HepG2 (cell line): ENCODE data around the gene KRTCAP2. TPM values are rescaled to one million over a fixed set of nuclear protein-coding genes. Genes with fewer than 3 reads are reported as not detected.
A peak's percentile ranks its signal among the peaks of the same experiment; 100 is the strongest.

Experiments used
- AGO1 ChIP-seq: fragments of 200-400 bp; formaldehyde crosslinking; IDR thresholded peaks from 2 replicates; pipeline ENCODE4 v1.6.1; 2017; ENCODE audit warnings: mild to moderate bottlenecking, low read depth, low read length, moderate library complexity; ENCODE audit not compliant: poor library complexity, severe bottlenecking
- PPARG ChIP-seq: conservative IDR thresholded peaks from 2 replicates; pipeline ENCODE4 v1.6.1; 2016; ENCODE audit warnings: missing biosample characterization, missing genetic modification reagents
- SPEN ChIP-seq: sonication (generic); formaldehyde crosslinking; IDR thresholded peaks from 2 replicates; pipeline ENCODE4 v1.5.1; 2020; ENCODE audit warnings: low read depth, mild to moderate bottlenecking, missing genetic modification reagents
- STAT5B ChIP-seq: sonication (generic); formaldehyde crosslinking; IDR thresholded peaks from 2 replicates; pipeline ENCODE4 v1.4.0; 2020; ENCODE audit warnings: missing genetic modification reagents
- XBP1 ChIP-seq: sonication (generic); formaldehyde crosslinking; IDR thresholded peaks from 2 replicates; pipeline ENCODE4 v1.5.0; 2020; ENCODE audit warnings: missing genetic modification reagents
- ZFX ChIP-seq: sonication (generic); formaldehyde crosslinking; IDR thresholded peaks from 2 replicates; pipeline ENCODE4 v1.4.0; 2020; ENCODE audit warnings: mild to moderate bottlenecking, low read depth, missing genetic modification reagents, moderate library complexity
- ZNF484 ChIP-seq: sonication (generic); formaldehyde crosslinking; IDR thresholded peaks from 2 replicates; pipeline ENCODE4 v1.5.1; 2020; ENCODE audit warnings: mild to moderate bottlenecking, low read depth, missing genetic modification reagents, borderline replicate concordance
- ZNF773 ChIP-seq: sonication (generic); formaldehyde crosslinking; IDR thresholded peaks from 2 replicates; pipeline ENCODE4 v1.4.0; 2020; ENCODE audit warnings: missing genetic modification reagents, borderline replicate concordance
- polyA plus RNA-seq, 8 experiments: library from polyadenylated mRNA; depleted of rRNA in 3 of 8; stranded (reverse) in 7 of 8; unstranded in 1 of 8; fragments of >200 nt; fragmentation: Illumina TruSeq in 4 of 8; extraction: Trizol in 4 of 8; gene quantifications; 2 replicates each; pipeline versions ENCODE4 v1.2.1 to v1.2.3, GENCODE V29; 2011 to 2016; ENCODE audit warnings: low read depth in 4 of 8, missing spikeins in 1 of 8, mixed read lengths in 1 of 8; ENCODE audit not compliant: insufficient read depth in 1 of 8
- total RNA-seq, 5 experiments: library from RNA; depleted of rRNA; stranded (reverse); fragments of >200 nt; fragmentation: Illumina TruSeq; extraction: Trizol; gene quantifications; 2 replicates each; pipeline ENCODE4 v1.2.3, GENCODE V29; 2016; ENCODE audit warnings: low read depth in 1 of 5
- TF ChIP-seq, protein P1 (sequence below): sonication (generic); formaldehyde crosslinking; conservative IDR thresholded peaks from 2 replicates; pipeline ENCODE4 v1.4.0; 2020; ENCODE audit warnings: missing genetic modification reagents
- TF ChIP-seq, protein P2 (sequence below): sonication (generic); formaldehyde crosslinking; IDR thresholded peaks from 2 replicates; pipeline ENCODE4 v1.5.0; 2020; ENCODE audit warnings: mild to moderate bottlenecking, missing genetic modification reagents
- TF ChIP-seq, protein P3 (sequence below): sonication (generic); formaldehyde crosslinking; IDR thresholded peaks from 2 replicates; pipeline ENCODE4 v1.4.0; 2020; ENCODE audit warnings: missing genetic modification reagents, borderline replicate concordance
- TF ChIP-seq, protein P4 (sequence below): sonication (generic); formaldehyde crosslinking; IDR thresholded peaks from 2 replicates; pipeline ENCODE4 v1.4.0; 2020; ENCODE audit warnings: missing genetic modification reagents
- TF ChIP-seq, protein P5 (sequence below): sonication (generic); formaldehyde crosslinking; IDR thresholded peaks from 2 replicates; pipeline ENCODE4 v1.4.0; 2020; ENCODE audit warnings: mild to moderate bottlenecking, missing genetic modification reagents, borderline replicate concordance

The KRTCAP2 gene
- total and polyA plus RNA-seq, 2 of the 13 experiments (the other 11 are each of a cell fraction or from before 2014, with no cell fraction given): 77.3 to 79.4 TPM

DNA sequence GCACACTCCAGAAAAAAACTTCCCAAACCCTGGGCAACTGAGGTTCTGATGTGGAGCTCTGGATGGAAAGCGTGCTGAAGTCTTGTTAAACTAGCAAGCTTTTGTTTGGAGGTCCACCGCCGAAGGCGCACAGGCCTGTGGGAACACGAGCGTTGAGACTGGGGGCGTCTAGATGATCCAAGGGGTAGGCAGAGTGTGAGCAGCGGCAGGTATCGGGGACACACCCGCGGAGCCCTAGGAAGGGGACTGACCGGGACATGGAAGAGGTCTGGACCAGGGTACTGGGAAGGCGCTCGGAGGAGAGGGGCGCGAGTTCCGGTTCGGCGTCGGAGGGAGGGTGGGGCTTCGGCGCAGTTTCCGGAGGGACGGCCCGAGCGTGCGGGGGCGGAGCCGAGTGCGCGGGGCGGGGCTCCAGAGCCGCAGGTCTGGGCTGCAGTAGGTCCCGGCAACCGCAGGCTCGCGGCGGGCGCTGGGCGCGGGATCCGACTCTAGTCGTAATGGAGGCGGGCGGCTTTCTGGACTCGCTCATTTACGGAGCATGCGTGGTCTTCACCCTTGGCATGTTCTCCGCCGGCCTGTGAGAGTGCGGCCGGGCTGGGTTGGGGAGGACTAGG is 37.6 kb downstream of the KRTCAP2 start, which contains the start of gene SLC50A1 (continued):
- no peak for TF ChIP-seq ZNF484 (CRISPR knock-in tag)
- 0 out of 2 replicates have a peak, but pooled peaks have one; percentile 24 for TF ChIP-seq PPARG (CRISPR knock-in tag)
- TF ChIP-seq STAT5B (CRISPR knock-in tag): no peak
- peak; percentile 64; the same call in 1 of the 2 replicates for TF ChIP-seq ZFX (CRISPR knock-in tag)
- no peak; the same call in 1 of the 2 replicates for TF ChIP-seq SPEN (CRISPR knock-in tag)
- TF ChIP-seq, protein P1, sequence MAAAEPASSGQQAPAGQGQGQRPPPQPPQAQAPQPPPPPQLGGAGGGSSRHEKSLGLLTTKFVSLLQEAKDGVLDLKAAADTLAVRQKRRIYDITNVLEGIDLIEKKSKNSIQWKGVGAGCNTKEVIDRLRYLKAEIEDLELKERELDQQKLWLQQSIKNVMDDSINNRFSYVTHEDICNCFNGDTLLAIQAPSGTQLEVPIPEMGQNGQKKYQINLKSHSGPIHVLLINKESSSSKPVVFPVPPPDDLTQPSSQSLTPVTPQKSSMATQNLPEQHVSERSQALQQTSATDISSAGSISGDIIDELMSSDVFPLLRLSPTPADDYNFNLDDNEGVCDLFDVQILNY: 0 out of 2 replicates have a peak, but pooled peaks have one; percentile 31
- peak; percentile 100 for TF ChIP-seq AGO1
- TF ChIP-seq, protein P2, sequence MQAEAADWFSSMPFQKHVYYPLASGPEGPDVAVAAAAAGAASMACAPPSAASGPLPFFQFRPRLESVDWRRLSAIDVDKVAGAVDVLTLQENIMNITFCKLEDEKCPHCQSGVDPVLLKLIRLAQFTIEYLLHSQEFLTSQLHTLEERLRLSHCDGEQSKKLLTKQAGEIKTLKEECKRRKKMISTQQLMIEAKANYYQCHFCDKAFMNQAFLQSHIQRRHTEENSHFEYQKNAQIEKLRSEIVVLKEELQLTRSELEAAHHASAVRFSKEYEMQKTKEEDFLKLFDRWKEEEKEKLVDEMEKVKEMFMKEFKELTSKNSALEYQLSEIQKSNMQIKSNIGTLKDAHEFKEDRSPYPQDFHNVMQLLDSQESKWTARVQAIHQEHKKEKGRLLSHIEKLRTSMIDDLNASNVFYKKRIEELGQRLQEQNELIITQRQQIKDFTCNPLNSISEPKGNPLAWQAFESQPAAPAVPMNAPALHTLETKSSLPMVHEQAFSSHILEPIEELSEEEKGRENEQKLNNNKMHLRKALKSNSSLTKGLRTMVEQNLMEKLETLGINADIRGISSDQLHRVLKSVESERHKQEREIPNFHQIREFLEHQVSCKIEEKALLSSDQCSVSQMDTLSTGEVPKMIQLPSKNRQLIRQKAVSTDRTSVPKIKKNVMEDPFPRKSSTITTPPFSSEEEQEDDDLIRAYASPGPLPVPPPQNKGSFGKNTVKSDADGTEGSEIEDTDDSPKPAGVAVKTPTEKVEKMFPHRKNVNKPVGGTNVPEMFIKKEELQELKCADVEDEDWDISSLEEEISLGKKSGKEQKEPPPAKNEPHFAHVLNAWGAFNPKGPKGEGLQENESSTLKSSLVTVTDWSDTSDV (CRISPR knock-in tag): no peak; the same call in 1 of the 2 replicates
- 0 out of 2 replicates have a peak, but pooled peaks have one; percentile 15 for TF ChIP-seq ZNF773 (CRISPR knock-in tag)
- peak; percentile 8 for TF ChIP-seq XBP1 (CRISPR knock-in tag)
- TF ChIP-seq, protein P3, sequence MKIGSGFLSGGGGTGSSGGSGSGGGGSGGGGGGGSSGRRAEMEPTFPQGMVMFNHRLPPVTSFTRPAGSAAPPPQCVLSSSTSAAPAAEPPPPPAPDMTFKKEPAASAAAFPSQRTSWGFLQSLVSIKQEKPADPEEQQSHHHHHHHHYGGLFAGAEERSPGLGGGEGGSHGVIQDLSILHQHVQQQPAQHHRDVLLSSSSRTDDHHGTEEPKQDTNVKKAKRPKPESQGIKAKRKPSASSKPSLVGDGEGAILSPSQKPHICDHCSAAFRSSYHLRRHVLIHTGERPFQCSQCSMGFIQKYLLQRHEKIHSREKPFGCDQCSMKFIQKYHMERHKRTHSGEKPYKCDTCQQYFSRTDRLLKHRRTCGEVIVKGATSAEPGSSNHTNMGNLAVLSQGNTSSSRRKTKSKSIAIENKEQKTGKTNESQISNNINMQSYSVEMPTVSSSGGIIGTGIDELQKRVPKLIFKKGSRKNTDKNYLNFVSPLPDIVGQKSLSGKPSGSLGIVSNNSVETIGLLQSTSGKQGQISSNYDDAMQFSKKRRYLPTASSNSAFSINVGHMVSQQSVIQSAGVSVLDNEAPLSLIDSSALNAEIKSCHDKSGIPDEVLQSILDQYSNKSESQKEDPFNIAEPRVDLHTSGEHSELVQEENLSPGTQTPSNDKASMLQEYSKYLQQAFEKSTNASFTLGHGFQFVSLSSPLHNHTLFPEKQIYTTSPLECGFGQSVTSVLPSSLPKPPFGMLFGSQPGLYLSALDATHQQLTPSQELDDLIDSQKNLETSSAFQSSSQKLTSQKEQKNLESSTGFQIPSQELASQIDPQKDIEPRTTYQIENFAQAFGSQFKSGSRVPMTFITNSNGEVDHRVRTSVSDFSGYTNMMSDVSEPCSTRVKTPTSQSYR (CRISPR knock-in tag): no peak
- TF ChIP-seq, protein P4, sequence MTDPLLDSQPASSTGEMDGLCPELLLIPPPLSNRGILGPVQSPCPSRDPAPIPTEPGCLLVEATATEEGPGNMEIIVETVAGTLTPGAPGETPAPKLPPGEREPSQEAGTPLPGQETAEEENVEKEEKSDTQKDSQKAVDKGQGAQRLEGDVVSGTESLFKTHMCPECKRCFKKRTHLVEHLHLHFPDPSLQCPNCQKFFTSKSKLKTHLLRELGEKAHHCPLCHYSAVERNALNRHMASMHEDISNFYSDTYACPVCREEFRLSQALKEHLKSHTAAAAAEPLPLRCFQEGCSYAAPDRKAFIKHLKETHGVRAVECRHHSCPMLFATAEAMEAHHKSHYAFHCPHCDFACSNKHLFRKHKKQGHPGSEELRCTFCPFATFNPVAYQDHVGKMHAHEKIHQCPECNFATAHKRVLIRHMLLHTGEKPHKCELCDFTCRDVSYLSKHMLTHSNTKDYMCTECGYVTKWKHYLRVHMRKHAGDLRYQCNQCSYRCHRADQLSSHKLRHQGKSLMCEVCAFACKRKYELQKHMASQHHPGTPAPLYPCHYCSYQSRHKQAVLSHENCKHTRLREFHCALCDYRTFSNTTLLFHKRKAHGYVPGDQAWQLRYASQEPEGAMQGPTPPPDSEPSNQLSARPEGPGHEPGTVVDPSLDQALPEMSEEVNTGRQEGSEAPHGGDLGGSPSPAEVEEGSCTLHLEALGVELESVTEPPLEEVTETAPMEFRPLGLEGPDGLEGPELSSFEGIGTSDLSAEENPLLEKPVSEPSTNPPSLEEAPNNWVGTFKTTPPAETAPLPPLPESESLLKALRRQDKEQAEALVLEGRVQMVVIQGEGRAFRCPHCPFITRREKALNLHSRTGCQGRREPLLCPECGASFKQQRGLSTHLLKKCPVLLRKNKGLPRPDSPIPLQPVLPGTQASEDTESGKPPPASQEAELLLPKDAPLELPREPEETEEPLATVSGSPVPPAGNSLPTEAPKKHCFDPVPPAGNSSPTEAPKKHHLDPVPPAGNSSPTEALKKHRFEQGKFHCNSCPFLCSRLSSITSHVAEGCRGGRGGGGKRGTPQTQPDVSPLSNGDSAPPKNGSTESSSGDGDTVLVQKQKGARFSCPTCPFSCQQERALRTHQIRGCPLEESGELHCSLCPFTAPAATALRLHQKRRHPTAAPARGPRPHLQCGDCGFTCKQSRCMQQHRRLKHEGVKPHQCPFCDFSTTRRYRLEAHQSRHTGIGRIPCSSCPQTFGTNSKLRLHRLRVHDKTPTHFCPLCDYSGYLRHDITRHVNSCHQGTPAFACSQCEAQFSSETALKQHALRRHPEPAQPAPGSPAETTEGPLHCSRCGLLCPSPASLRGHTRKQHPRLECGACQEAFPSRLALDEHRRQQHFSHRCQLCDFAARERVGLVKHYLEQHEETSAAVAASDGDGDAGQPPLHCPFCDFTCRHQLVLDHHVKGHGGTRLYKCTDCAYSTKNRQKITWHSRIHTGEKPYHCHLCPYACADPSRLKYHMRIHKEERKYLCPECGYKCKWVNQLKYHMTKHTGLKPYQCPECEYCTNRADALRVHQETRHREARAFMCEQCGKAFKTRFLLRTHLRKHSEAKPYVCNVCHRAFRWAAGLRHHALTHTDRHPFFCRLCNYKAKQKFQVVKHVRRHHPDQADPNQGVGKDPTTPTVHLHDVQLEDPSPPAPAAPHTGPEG (CRISPR knock-in tag): no peak
- TF ChIP-seq, protein P5, sequence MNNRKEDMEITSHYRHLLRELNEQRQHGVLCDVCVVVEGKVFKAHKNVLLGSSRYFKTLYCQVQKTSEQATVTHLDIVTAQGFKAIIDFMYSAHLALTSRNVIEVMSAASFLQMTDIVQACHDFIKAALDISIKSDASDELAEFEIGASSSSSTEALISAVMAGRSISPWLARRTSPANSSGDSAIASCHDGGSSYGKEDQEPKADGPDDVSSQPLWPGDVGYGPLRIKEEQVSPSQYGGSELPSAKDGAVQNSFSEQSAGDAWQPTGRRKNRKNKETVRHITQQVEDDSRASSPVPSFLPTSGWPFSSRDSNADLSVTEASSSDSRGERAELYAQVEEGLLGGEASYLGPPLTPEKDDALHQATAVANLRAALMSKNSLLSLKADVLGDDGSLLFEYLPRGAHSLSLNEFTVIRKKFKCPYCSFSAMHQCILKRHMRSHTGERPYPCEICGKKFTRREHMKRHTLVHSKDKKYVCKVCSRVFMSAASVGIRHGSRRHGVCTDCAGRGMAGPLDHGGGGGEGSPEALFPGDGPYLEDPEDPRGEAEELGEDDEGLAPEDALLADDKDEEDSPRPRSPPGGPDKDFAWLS: peak; percentile 89; the same call in 1 of the 2 replicates
